Lower leg skin (tissue), 4 donors: ENCODE measurements around the gene ADGRD1. TPM values are rescaled to one million over a fixed set of nuclear protein-coding genes. Genes with fewer than 3 reads are reported as not detected.

Experiments
- DNase-seq, 2 donors: peaks; one replicate each; pipeline ENCODE4 v3.0.0-alpha.2; 2019; ENCODE audit warnings: low spot score in 2 of 2
- H3K4me3 ChIP-seq: fragments of 200-600 bp; sonication (generic); 2 replicates; pipeline ENCODE4 v1.5.1; 2017; ENCODE audit warnings: mild to moderate bottlenecking, low read depth; ENCODE audit not compliant: poor library complexity, severe bottlenecking
- POLR2A ChIP-seq, 2 donors: fragments of 450-650 bp; IDR thresholded peaks; one replicate each; pipeline ENCODE4 v1.6.1; 2016 to 2017; ENCODE audit warnings: antibody characterized with exemption in 2 of 2, mild to moderate bottlenecking in 1 of 2, moderate library complexity in 1 of 2
- WGBS, 2 donors: methylation state at CpG; one replicate each; pipeline ENCODE4 v1.1.5; 2018; 5-methylcytosine and 5-hydroxymethylcytosine counted together
- intact Hi-C: fragments of 100-400 bp; cut with DNase I; formaldehyde crosslinking; loops from one replicate; pipeline ENCODE4 v1.15.0; 2023; ENCODE audit warnings: low total_unique reads
- total RNA-seq, 4 donors: library from RNA; depleted of rRNA; stranded (reverse); fragments of >200 nt; gene quantifications; one replicate each; pipeline ENCODE4 v1.1.0, GENCODE V29; 2016
- TF ChIP-seq, protein P1 (sequence below), 3 donors: fragments of 450-650 bp; IDR thresholded peaks; one replicate each; pipeline ENCODE4 v1.5.1; 2016; ENCODE audit warnings: antibody characterized with exemption in 3 of 3, mild to moderate bottlenecking in 3 of 3, moderate library complexity in 2 of 3

The ADGRD1 gene
- total RNA-seq, 4 donors from 2014 or later, result 8.3 to 11.6 (median 8.9) TPM

DNA sequence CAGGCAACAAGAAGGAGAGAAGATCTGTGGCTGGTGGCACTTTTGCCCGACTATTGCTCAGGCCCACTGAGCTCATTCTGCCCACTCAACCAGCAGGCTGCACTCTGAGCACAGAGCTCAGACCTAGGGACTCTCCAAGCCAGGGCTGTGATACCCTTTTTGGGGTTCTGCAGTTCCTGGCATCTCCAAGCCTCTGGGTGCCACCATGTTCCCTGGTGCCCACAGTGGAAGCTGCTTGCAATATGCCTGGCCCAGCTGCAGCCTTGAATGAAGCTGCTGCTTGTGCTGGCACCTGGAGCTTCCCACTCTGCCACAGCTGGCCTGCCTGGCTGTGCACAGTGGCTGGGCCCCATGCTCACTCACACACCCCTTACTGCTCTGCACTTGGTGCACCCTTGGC lies 236.1 kb downstream of the ADGRD1 start:
- WGBS, 2 donors, result 92 to 100% methylated on average over 1 of the region's 1 CpG
- intact Hi-C loops, result no loop called here
- H3K4me3 ChIP-seq, result no peak overlapping the region
- TF ChIP-seq POLR2A (IDR thresholded peaks at IDR 0.05), result no peak
- TF ChIP-seq, protein P1, sequence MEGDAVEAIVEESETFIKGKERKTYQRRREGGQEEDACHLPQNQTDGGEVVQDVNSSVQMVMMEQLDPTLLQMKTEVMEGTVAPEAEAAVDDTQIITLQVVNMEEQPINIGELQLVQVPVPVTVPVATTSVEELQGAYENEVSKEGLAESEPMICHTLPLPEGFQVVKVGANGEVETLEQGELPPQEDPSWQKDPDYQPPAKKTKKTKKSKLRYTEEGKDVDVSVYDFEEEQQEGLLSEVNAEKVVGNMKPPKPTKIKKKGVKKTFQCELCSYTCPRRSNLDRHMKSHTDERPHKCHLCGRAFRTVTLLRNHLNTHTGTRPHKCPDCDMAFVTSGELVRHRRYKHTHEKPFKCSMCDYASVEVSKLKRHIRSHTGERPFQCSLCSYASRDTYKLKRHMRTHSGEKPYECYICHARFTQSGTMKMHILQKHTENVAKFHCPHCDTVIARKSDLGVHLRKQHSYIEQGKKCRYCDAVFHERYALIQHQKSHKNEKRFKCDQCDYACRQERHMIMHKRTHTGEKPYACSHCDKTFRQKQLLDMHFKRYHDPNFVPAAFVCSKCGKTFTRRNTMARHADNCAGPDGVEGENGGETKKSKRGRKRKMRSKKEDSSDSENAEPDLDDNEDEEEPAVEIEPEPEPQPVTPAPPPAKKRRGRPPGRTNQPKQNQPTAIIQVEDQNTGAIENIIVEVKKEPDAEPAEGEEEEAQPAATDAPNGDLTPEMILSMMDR (IDR thresholded peaks at IDR 0.05), result no peak
- peak in 1 of 2 donors; percentile 68 for DNase-seq

DNA sequence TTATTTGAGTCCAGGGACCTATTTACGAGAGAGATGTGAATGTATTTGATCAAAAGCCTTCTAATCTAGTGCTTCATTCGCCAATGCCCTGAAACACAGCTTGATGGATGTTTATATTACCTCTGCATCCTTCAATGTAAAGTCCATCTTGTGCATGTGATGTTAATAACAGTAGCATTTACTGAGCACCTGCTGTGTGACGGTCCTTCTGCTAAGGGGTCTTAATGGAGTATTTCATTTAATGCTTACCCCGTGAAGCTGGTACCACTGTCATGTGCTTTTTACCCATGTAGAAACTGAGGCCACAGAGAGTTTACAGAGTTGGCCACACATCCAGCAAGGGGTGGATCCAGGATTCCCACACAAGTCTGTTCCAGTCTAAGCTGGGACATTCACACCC lies 237.3 kb downstream of the ADGRD1 start:
- WGBS, 2 donors, result 85 to 89% methylated on average over 4 of the region's 4 CpGs
- intact Hi-C loops, result no loop called here
- peak in 1 of 2 donors; percentile 37 for DNase-seq
- TF ChIP-seq, protein P1 (IDR thresholded peaks at IDR 0.05), result no peak
- no peak for TF ChIP-seq POLR2A (IDR thresholded peaks at IDR 0.05)
- H3K4me3 ChIP-seq, result no peak overlapping the region

Other genes with a start within 250 kb of the ADGRD1 start
- gene RIMBP2, start 237.6 kb upstream of the ADGRD1 start, total RNA-seq, result 1 to 10 TPM; 1.5 to 5.3 (median 2.7) TPM
- 10 to 100 TPM in 1 of 4 donors, 1 to 10 TPM in 3; 2.9 to 14.7 (median 4.7) TPM for gene STX2, start 114.7 kb upstream of the ADGRD1 start, total RNA-seq
- 100 to 1,000 TPM in 3 of 4 donors, 10 to 100 TPM in 1; 88.3 to 161 (median 148) TPM for gene RAN, start 81.8 kb upstream of the ADGRD1 start, total RNA-seq